Prostate gland (tissue), 2 donors: Measurements from ENCODE around the gene CELSR3.

ENCODE experiments used
- POLR2A ChIP-seq: fragments of 450-650 bp; IDR thresholded peaks from one replicate; pipeline ENCODE4 v1.6.1; 2016; ENCODE audit warnings: antibody characterized with exemption, mild to moderate bottlenecking
- POLR2AphosphoS5 ChIP-seq: sonication (generic); formaldehyde crosslinking; IDR thresholded peaks from one replicate; pipeline ENCODE4 v1.6.1; 2017; ENCODE audit warnings: antibody characterized with exemption
- TF ChIP-seq, protein P1 (sequence below), 4 experiments: fragments of 200-600 bp in 2 of 4; fragments of 450-650 bp in 2 of 4; sonication (generic) in 2 of 4; IDR thresholded peaks; 1 replicate in 3 of 4; 2 replicates in 1 of 4; pipeline ENCODE4 v1.5.1; 2016 to 2019; ENCODE audit warnings: antibody characterized with exemption in 4 of 4, mild to moderate bottlenecking in 2 of 4, moderate library complexity in 2 of 4

DNA sequence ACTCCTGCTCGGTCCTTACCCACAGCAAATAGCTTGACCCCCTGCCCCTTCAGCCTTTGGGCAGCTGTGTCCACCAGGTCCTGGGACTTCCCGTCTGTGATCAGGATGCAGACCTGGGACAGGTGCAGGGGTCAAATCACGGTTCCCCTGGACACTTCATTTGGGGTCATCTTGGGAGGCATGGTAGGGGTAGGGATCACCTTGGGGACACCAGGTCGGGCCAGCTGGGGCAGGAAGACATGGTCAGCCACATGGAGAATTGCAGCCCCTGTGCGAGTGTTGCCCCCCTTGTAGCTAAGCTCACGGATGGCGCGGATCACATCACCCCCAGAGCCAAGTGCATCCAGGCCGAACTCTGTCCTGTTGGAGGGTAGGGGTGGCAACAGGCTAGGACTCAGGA, 69.3 kb downstream of the CELSR3 start:
- TF ChIP-seq, protein P1, sequence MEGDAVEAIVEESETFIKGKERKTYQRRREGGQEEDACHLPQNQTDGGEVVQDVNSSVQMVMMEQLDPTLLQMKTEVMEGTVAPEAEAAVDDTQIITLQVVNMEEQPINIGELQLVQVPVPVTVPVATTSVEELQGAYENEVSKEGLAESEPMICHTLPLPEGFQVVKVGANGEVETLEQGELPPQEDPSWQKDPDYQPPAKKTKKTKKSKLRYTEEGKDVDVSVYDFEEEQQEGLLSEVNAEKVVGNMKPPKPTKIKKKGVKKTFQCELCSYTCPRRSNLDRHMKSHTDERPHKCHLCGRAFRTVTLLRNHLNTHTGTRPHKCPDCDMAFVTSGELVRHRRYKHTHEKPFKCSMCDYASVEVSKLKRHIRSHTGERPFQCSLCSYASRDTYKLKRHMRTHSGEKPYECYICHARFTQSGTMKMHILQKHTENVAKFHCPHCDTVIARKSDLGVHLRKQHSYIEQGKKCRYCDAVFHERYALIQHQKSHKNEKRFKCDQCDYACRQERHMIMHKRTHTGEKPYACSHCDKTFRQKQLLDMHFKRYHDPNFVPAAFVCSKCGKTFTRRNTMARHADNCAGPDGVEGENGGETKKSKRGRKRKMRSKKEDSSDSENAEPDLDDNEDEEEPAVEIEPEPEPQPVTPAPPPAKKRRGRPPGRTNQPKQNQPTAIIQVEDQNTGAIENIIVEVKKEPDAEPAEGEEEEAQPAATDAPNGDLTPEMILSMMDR (IDR thresholded peaks at IDR 0.05) = no peak
- TF ChIP-seq POLR2AphosphoS5 (no peak), POLR2A (no peak)
